Stimulated activated CD4-positive, alpha-beta T cell treated with anti-CD3 and anti-CD28 coated beads, Interleukin-12 subunit alpha, Interleukin-12 subunit beta, amount 100 ng/mL, for 4 hours (primary cell): ENCODE data around the gene TBC1D16.

Source experiments
- DNase-seq: peaks from one replicate; pipeline ENCODE4 v3.0.0-alpha.2; 2020

The TBC1D16 gene

GRCh38 chr17:79923974-79924638 lies 111.6 kb downstream of the TBC1D16 start:
- peak; percentile 25 for DNase-seq

- DNase-seq = no peak
These were observed 112.9 kb downstream of the TBC1D16 start for GRCh38 chr17:79922798-79923197.

GRCh38 chr17:79922116-79922601 lies 113.5 kb downstream of the TBC1D16 start:
- no peak for DNase-seq

GRCh38 chr17:79921411-79922115 lies 114.1 kb downstream of the TBC1D16 start:
- no peak for DNase-seq

- DNase-seq = no peak
These were observed 114.8 kb downstream of the TBC1D16 start for GRCh38 chr17:79920751-79921410.

- DNase-seq = no peak
These were observed 115.6 kb downstream of the TBC1D16 start for GRCh38 chr17:79919862-79920720.

GRCh38 chr17:79919164-79919585 lies 116.5 kb downstream of the TBC1D16 start:
- DNase-seq = no peak

GRCh38 chr17:79918581-79919163 lies 117.0 kb downstream of the TBC1D16 start:
- DNase-seq = no peak

- no peak for DNase-seq
These were observed 117.7 kb downstream of the TBC1D16 start for GRCh38 chr17:79917902-79918484.

GRCh38 chr17:79916991-79917901 lies 118.4 kb downstream of the TBC1D16 start:
- no peak for DNase-seq

- DNase-seq = no peak
These were observed 119.2 kb downstream of the TBC1D16 start for GRCh38 chr17:79916506-79916905.

GRCh38 chr17:79915850-79916430 lies 119.7 kb downstream of the TBC1D16 start:
- DNase-seq = no peak

GRCh38 chr17:79914813-79915740 lies 120.6 kb downstream of the TBC1D16 start:
- DNase-seq = no peak

GRCh38 chr17:79913896-79914812 lies 121.5 kb downstream of the TBC1D16 start:
- DNase-seq = no peak

GRCh38 chr17:79913451-79913850 lies 122.2 kb downstream of the TBC1D16 start:
- DNase-seq = no peak

GRCh38 chr17:79912552-79913330 lies 122.9 kb downstream of the TBC1D16 start:
- DNase-seq = no peak
